ENCODE data around the gene RRP12.

DNA sequence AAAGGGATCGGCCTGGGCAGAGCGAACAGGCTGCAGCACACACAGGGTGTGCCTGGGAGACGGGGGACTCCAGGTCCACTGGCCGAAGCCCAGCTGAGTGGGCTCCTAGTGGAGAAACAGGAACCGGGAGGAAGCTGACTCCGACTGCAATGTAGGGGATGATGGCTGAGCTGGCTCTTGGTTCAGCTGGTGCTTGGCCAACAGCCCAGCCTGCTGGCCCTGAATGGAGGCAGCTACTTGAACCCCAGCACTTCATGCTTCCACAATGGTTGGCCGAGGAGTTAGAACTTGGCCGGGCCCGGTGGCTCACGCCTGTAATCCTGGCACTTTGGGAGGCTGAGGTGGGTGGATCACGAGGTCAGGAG is 39.6 kb downstream of the RRP12 start:
- TF ChIP-seq CTCF (IDR thresholded peaks at IDR 0.05), result no peak
- TF ChIP-seq EZH2 (IDR thresholded peaks at IDR 0.05), result no peak
- TF ChIP-seq EZH2phosphoT487 (IDR thresholded peaks at IDR 0.05), result no peak

All from neural progenitor cell (in vitro differentiated cells).